ENCODE measurements around the gene STK16.

Gene STK16

DNA sequence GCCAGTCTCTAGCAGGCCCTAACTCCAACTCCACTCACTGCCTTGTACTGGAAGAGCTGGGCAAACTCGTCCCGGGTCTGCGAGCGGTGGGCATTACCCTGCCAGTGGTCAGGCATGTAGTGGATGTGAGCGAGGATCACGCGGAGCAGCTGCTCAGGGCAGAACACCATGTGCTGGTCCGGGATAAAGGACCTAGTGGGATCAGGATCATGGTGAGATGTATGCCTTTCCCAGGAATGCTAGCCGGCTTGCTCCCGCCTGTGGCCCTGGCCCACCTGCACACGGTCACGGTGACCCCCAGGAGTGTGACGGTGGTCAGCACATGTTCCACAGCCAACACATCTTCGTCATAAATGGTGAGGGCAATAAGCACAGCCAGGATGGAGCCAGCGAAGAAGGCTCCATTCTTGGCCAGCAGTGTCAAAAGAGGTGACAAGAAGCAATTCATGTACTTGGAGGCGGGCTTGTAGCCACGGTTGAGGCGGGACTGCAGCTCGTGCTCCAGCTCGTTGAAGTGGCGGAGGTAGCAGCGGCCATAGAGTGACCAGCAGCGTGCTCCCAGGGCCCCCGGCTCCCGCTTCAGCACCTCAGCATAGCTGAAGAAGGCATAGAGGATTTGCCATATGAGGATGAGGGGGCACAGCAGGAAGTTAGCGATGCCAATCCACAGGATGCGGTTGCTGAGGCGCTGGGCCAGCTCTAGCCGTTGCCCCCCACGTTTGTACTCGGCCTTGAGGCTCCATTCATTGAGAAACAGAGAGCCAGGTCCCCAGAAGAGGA lies 21.3 kb upstream of the STK16 start:
- H3K4me3 ChIP-seq (ENCODE audit: insufficient read depth, low read depth, low read length, poor library complexity, severe bottlenecking) = no peak overlapping the region
- no peaks in the 10 kb centered on the region for H3K27me3 ChIP-seq (replicated peaks; ENCODE audit: control insufficient read depth, insufficient read depth, low read length, poor library complexity, severe bottlenecking)
- H3K27ac ChIP-seq (ENCODE audit: insufficient read depth, low read length, poor library complexity, severe bottlenecking) = no peak overlapping the region
- peaks cover 58% of the 10 kb centered on the region for H3K36me3 ChIP-seq (ENCODE audit: control insufficient read depth, insufficient read depth, low read length)
- DNase-seq = no peak
- peaks cover 18% of the 10 kb centered on the region for H3K4me1 ChIP-seq (ENCODE audit: control insufficient read depth, insufficient read depth, low read length, poor library complexity, severe bottlenecking)
- H3K9me3 ChIP-seq (ENCODE audit: control insufficient read depth, low read length) = no peaks in the 10 kb centered on the region

DNA sequence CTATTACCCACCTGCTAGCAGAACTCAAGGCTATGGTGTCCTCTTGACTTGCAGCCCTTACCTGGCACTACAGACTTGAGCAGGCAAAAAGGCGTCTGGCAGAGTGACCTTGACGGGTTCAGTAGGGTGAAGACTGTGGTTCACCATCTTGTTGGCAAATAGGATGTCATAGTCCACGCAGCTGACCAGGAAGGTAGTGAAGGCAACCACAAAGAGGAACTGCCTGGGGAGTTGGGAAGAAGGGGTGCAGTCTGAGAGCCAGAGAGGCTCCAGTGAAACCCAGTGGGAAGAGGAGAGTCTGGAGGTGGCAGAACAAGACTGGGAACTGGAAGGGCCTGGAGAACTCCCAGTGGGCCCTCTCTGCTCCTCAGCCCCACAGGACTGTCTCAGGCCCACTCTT lies 19.9 kb upstream of the STK16 start:
- DNase-seq = no peak
- Histone ChIP-seq H3K36me3 (ENCODE audit: control insufficient read depth, insufficient read depth, low read length) (peaks cover 58% of the 10 kb centered on the region), H3K4me3 (ENCODE audit: insufficient read depth, low read depth, low read length, poor library complexity, severe bottlenecking) (no peak overlapping the region), H3K4me1 (ENCODE audit: control insufficient read depth, insufficient read depth, low read length, poor library complexity, severe bottlenecking) (peaks cover 13% of the 10 kb centered on the region), H3K9me3 (ENCODE audit: control insufficient read depth, low read length) (no peaks in the 10 kb centered on the region), H3K27ac (ENCODE audit: insufficient read depth, low read length, poor library complexity, severe bottlenecking) (no peak overlapping the region), H3K27me3 (replicated peaks; ENCODE audit: control insufficient read depth, insufficient read depth, low read length, poor library complexity, severe bottlenecking) (no peaks in the 10 kb centered on the region)

DNA sequence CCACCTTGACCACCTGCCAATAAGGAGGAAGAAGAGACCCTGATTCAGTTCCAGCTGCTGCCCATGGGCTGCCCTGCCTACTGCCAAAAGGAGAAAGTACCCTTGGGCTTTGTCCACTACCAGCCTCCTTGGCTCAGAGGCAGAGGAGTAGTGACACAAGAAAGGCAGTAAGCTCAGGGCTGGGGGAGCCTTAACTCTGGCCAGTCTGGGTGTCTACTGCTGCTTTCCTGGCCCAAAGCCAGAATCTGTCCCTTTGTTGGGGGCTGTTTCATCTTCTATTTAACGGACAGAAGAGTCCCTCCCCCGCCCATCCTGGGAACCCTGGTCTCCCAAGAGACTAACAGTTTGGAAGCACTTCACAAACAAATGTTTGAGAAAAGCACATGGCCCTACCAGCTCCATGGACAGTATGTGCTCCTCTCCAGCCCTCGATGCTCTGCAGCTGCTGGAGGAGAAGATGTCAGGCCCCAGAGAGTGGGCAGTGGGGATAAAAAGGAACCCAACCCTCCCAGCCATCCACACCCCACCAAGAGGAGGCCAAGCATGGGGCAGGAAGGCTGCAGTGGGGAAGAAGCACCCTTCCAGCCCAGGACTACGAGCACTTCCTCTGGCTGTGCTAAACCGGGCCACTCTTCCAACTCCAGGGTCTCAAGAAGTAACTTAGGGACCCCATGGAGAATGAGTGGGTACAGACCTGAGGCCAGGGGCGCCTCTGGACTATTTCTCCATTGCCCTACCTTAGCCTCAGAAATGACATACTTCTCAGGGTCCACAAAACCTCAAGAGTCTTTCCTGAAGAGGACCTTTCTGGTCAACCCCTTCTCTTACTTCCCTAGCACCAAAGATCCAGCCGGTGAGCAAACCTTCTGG lies 17.0 kb upstream of the STK16 start:
- DNase-seq = no peak
- Histone ChIP-seq H3K36me3 (ENCODE audit: control insufficient read depth, insufficient read depth, low read length) (peaks cover 53% of the 10 kb centered on the region), H3K4me3 (ENCODE audit: insufficient read depth, low read depth, low read length, poor library complexity, severe bottlenecking) (peak overlapping the region; percentile 80), H3K27me3 (replicated peaks; ENCODE audit: control insufficient read depth, insufficient read depth, low read length, poor library complexity, severe bottlenecking) (no peaks in the 10 kb centered on the region), H3K9me3 (ENCODE audit: control insufficient read depth, low read length) (no peaks in the 10 kb centered on the region), H3K27ac (ENCODE audit: insufficient read depth, low read length, poor library complexity, severe bottlenecking) (peak overlapping the region; percentile 93), H3K4me1 (ENCODE audit: control insufficient read depth, insufficient read depth, low read length, poor library complexity, severe bottlenecking) (peaks cover 13% of the 10 kb centered on the region)

DNA sequence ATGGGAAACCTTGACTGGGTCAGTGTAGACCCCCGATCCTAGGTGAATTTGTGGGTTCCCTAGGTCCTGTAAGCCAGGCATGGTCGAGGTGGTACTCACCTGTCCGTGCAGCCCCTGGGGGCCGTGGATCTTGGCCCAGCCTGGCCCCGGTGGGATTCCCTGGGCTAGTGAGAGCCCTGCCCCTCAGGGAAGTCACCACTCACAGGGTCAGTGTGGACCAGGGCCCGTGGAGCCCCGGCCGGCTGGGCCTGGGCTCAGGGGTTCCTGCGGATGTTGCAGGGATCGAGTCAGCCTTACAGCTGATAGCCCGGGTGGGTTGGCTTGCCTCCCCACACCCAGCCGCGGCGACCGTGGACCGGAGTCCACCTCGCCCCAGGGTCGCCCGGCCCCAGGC lies 16.4 kb upstream of the STK16 start:
- peak overlapping the region; percentile 80 for H3K4me3 ChIP-seq (ENCODE audit: insufficient read depth, low read depth, low read length, poor library complexity, severe bottlenecking)
- peak overlapping the region; percentile 93 for H3K27ac ChIP-seq (ENCODE audit: insufficient read depth, low read length, poor library complexity, severe bottlenecking)
- H3K9me3 ChIP-seq (ENCODE audit: control insufficient read depth, low read length) = no peaks in the 10 kb centered on the region
- H3K4me1 ChIP-seq (ENCODE audit: control insufficient read depth, insufficient read depth, low read length, poor library complexity, severe bottlenecking) = peaks cover 13% of the 10 kb centered on the region
- no peaks in the 10 kb centered on the region for H3K27me3 ChIP-seq (replicated peaks; ENCODE audit: control insufficient read depth, insufficient read depth, low read length, poor library complexity, severe bottlenecking)
- peaks cover 53% of the 10 kb centered on the region for H3K36me3 ChIP-seq (ENCODE audit: control insufficient read depth, insufficient read depth, low read length)
- no peak for DNase-seq

DNA sequence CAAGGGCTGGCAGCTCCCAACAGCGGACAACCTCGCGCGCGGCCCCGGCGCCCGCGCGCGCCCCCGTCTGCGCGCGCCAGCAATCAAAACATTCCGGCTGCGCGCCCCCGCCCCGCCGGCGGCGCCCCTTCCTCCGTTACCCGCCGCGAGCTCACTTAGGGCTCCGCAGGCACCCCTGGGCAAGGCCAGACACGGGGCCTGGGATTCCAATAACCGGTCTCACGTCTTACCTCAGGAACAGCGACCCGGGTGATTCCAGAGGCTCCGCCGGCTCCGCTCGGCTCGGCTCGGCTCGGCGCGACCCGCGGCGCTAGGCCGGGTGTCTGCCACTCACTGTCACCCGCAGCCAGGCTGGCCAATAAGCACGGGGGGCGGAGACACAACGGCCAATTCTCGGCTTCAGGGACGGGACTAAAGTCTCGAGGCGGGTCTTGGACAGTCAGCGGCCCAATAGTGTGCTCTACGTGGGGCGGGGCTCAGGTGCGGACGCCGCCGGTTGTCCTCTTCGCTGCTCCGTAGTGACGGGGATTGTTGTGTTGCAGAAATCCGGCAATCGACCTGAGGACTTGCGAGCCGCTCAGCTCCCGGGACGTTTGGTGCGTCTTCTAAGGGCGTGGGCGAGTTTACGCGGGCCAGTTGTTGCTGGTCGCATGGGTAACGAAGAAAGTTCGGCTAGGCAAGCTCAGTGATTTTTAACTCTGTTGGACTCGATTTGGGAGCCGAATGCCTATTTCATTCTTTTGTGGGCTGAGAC lies 15.8 kb upstream of the STK16 start, which contains the start of the genes ANKZF1 and ATG9A:
TSS of gene ANKZF1 (plus strand) at position 502 of the 754 bp plus-strand sequence. CDS start 452 bp downstream, outside the sequence.
TSS of gene ATG9A (minus strand) at position 332 of the 754 bp plus-strand sequence. CDS start 1,612 bp downstream, outside the sequence.
- Histone ChIP-seq H3K27ac (ENCODE audit: insufficient read depth, low read length, poor library complexity, severe bottlenecking) (peak within 1 kb of the TSS; percentile 93), H3K4me1 (ENCODE audit: control insufficient read depth, insufficient read depth, low read length, poor library complexity, severe bottlenecking) (peaks cover 13% of the 10 kb centered on the region), H3K36me3 (ENCODE audit: control insufficient read depth, insufficient read depth, low read length) (peaks cover 53% of the 10 kb centered on the region), H3K9me3 (ENCODE audit: control insufficient read depth, low read length) (no peaks in the 10 kb centered on the region), H3K4me3 (ENCODE audit: insufficient read depth, low read depth, low read length, poor library complexity, severe bottlenecking) (peak within 1 kb of the TSS; percentile 80), H3K27me3 (replicated peaks; ENCODE audit: control insufficient read depth, insufficient read depth, low read length, poor library complexity, severe bottlenecking) (no peaks in the 10 kb centered on the region)
- DNase-seq = peak; percentile 95 to 99 (median 97)

DNA sequence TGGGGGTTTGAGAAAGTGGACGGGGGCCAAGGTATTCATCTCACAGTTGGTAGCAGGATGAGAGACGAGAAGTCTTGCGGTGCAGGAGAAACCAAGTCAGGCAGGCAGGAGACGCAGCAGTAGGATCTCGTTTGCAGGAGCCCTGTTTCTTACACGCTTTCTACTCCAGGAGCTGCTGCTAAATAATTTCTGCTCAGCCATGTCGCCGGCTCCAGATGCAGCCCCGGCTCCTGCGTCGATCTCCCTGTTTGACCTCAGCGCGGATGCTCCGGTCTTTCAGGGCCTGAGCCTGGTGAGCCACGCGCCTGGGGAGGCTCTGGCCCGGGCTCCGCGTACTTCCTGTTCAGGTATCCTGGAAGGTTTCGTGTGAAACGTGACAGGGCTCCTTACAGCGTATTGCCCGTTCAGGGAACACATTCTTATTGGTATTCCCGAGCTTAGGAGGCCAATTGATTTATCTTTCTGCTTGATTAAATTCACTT lies 15.2 kb upstream of the STK16 start:
- no peak for DNase-seq
- Histone ChIP-seq H3K9me3 (ENCODE audit: control insufficient read depth, low read length) (no peaks in the 10 kb centered on the region), H3K4me3 (ENCODE audit: insufficient read depth, low read depth, low read length, poor library complexity, severe bottlenecking) (peak overlapping the region; percentile 80), H3K27me3 (replicated peaks; ENCODE audit: control insufficient read depth, insufficient read depth, low read length, poor library complexity, severe bottlenecking) (no peaks in the 10 kb centered on the region), H3K27ac (ENCODE audit: insufficient read depth, low read length, poor library complexity, severe bottlenecking) (peak overlapping the region; percentile 93), H3K4me1 (ENCODE audit: control insufficient read depth, insufficient read depth, low read length, poor library complexity, severe bottlenecking) (peaks cover 13% of the 10 kb centered on the region), H3K36me3 (ENCODE audit: control insufficient read depth, insufficient read depth, low read length) (peaks cover 53% of the 10 kb centered on the region)

DNA sequence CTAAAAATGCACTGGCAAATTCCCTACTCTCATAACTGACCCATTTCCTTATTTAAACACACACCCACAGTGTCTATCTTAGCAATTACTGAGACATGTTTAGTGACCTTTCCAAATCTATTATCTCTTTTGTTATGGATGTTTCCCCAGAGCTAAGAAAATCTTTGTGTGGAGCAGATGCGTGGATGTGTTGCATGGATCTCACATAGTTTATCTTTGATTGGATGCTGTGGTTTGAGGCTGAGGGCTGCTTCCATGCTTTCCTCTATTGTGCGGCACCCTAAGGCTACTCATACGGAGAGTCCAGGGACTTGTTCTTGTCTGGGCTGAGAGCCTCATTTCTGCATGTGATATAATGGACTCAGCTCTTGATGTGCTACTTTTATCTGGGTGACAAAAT lies 10.9 kb upstream of the STK16 start:
- peaks cover 73% of the 10 kb centered on the region for H3K36me3 ChIP-seq (ENCODE audit: control insufficient read depth, insufficient read depth, low read length)
- no peak for DNase-seq
- no peak overlapping the region for H3K27ac ChIP-seq (ENCODE audit: insufficient read depth, low read length, poor library complexity, severe bottlenecking)

DNA sequence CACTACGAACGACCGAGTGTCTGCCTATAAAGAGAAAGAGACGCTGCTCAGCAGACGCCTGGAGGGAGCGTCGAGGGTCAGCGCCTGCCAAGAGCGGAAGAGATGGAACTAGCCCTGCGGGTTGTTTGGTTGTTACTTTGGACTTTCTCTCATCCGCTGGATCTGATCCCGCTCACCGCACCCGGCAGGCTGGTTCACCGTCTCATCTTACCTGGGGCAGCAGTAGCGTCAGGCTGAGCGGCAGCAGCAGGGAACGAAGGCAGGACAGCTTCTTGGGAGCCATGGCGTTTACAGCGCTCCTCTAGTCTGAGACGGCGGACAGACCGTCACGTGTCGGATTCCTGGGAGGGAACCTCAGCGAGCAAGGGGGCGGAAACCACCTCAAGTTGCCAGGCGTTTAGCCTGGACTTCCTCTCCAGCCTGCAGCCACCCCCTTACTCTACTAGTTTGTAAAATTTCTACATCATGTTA lies 2.0 kb upstream of the STK16 start:
- Histone ChIP-seq H3K4me3 (ENCODE audit: insufficient read depth, low read depth, low read length, poor library complexity, severe bottlenecking) (no peak overlapping the region), H3K4me1 (ENCODE audit: control insufficient read depth, insufficient read depth, low read length, poor library complexity, severe bottlenecking) (peaks cover 37% of the 10 kb centered on the region), H3K36me3 (ENCODE audit: control insufficient read depth, insufficient read depth, low read length) (peaks cover 5% of the 10 kb centered on the region), H3K9me3 (ENCODE audit: control insufficient read depth, low read length) (no peaks in the 10 kb centered on the region), H3K27ac (ENCODE audit: insufficient read depth, low read length, poor library complexity, severe bottlenecking) (no peak overlapping the region), H3K27me3 (replicated peaks; ENCODE audit: control insufficient read depth, insufficient read depth, low read length, poor library complexity, severe bottlenecking) (no peaks in the 10 kb centered on the region)
- no peak for DNase-seq

More for the DNA sequence above, 10.9 kb upstream of the STK16 start:
- Histone ChIP-seq H3K4me1 (ENCODE audit: control insufficient read depth, insufficient read depth, low read length, poor library complexity, severe bottlenecking) (no peaks in the 10 kb centered on the region), H3K27me3 (replicated peaks; ENCODE audit: control insufficient read depth, insufficient read depth, low read length, poor library complexity, severe bottlenecking) (no peaks in the 10 kb centered on the region), H3K9me3 (ENCODE audit: control insufficient read depth, low read length) (no peaks in the 10 kb centered on the region), H3K4me3 (ENCODE audit: insufficient read depth, low read depth, low read length, poor library complexity, severe bottlenecking) (no peak overlapping the region)

DNA sequence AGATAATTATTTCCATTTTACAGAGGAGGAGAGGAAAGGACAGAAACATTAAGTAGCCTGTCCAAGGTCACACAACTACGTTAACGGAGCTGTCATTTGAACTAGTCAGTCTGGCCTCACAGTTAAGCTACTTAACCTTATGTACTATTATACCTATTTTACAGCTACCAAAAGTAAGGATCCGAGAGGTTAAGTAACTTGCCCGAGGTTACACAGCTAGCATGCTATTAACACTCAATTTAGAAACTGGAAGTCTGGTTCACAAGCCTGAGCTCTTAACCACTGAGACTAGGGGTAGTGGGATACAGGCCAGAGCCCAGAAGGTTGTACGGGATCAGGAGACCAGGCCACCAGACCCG lies 511 bp upstream of the STK16 start:
- Histone ChIP-seq H3K9me3 (ENCODE audit: control insufficient read depth, low read length) (no peaks in the 10 kb centered on the region), H3K27ac (ENCODE audit: insufficient read depth, low read length, poor library complexity, severe bottlenecking) (peak overlapping the region; percentile 95), H3K36me3 (ENCODE audit: control insufficient read depth, insufficient read depth, low read length) (peaks cover under 1% of the 10 kb centered on the region), H3K4me1 (ENCODE audit: control insufficient read depth, insufficient read depth, low read length, poor library complexity, severe bottlenecking) (peaks cover 49% of the 10 kb centered on the region), H3K27me3 (replicated peaks; ENCODE audit: control insufficient read depth, insufficient read depth, low read length, poor library complexity, severe bottlenecking) (no peaks in the 10 kb centered on the region), H3K4me3 (ENCODE audit: insufficient read depth, low read depth, low read length, poor library complexity, severe bottlenecking) (peak overlapping the region; percentile 93)
- DNase-seq = no peak
